ENCODE measurements around the gene MBOAT1.

DNA sequence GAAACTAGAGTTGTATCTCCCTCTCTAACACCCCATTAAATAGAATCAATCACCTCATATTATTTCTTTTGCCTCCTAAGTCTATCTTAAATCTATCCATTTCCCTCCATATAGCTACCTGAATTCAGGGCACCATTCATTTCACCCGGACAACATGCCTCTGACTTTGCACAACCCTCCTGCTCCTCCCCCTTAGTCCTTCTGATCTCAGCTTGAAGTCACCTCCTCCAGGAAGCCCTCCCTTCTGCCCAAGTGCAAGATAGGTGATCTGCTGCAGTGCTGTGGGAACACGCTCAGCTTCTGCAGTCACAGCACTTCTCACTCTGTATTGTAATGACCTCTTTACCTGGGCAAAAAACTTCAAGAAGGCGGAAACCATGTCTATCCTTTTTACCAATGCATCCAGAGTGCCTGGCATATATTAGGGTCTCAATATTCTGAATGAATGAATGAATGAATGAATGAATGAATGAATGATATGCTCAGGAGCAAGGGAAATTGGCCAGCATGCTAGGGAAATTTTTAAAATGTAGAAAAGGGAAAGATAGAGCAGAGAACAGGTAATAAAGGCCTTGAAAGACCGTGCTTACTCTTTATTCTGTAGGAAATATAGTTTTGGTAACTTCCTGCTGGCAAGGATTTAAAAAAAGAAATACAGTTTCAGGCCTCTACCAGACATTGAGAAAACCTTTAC, 41.7 kb downstream of the MBOAT1 start:
- TF ChIP-seq, protein P1, sequence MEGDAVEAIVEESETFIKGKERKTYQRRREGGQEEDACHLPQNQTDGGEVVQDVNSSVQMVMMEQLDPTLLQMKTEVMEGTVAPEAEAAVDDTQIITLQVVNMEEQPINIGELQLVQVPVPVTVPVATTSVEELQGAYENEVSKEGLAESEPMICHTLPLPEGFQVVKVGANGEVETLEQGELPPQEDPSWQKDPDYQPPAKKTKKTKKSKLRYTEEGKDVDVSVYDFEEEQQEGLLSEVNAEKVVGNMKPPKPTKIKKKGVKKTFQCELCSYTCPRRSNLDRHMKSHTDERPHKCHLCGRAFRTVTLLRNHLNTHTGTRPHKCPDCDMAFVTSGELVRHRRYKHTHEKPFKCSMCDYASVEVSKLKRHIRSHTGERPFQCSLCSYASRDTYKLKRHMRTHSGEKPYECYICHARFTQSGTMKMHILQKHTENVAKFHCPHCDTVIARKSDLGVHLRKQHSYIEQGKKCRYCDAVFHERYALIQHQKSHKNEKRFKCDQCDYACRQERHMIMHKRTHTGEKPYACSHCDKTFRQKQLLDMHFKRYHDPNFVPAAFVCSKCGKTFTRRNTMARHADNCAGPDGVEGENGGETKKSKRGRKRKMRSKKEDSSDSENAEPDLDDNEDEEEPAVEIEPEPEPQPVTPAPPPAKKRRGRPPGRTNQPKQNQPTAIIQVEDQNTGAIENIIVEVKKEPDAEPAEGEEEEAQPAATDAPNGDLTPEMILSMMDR (IDR thresholded peaks at IDR 0.05; ENCODE audit: insufficient read depth, low read length), result no peak
- no peak for TF ChIP-seq GABPA (IDR thresholded peaks at IDR 0.05; ENCODE audit: low read depth)
- TF ChIP-seq, protein P2, sequence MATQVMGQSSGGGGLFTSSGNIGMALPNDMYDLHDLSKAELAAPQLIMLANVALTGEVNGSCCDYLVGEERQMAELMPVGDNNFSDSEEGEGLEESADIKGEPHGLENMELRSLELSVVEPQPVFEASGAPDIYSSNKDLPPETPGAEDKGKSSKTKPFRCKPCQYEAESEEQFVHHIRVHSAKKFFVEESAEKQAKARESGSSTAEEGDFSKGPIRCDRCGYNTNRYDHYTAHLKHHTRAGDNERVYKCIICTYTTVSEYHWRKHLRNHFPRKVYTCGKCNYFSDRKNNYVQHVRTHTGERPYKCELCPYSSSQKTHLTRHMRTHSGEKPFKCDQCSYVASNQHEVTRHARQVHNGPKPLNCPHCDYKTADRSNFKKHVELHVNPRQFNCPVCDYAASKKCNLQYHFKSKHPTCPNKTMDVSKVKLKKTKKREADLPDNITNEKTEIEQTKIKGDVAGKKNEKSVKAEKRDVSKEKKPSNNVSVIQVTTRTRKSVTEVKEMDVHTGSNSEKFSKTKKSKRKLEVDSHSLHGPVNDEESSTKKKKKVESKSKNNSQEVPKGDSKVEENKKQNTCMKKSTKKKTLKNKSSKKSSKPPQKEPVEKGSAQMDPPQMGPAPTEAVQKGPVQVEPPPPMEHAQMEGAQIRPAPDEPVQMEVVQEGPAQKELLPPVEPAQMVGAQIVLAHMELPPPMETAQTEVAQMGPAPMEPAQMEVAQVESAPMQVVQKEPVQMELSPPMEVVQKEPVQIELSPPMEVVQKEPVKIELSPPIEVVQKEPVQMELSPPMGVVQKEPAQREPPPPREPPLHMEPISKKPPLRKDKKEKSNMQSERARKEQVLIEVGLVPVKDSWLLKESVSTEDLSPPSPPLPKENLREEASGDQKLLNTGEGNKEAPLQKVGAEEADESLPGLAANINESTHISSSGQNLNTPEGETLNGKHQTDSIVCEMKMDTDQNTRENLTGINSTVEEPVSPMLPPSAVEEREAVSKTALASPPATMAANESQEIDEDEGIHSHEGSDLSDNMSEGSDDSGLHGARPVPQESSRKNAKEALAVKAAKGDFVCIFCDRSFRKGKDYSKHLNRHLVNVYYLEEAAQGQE (IDR thresholded peaks at IDR 0.05; ENCODE audit: insufficient replicate concordance, low read depth), result no peak
- no peak for TF ChIP-seq SPI1 (IDR thresholded peaks at IDR 0.05; ENCODE audit: borderline replicate concordance, low read depth)
- no peak for TF ChIP-seq POLR2AphosphoS5 (IDR thresholded peaks at IDR 0.05; ENCODE audit: low read depth)

Measured in HL-60 (cell line).